IPS-18a (cell line): ENCODE results near the gene CSRP1.

Experiments
- H3K27ac ChIP-seq: one replicate; pipeline ENCODE4 v1.5.1; 2013; ENCODE audit warnings: low read length
- H3K27me3 ChIP-seq: one replicate; pipeline ENCODE4 v1.6.1; 2013; ENCODE audit warnings: mild to moderate bottlenecking, low read length; ENCODE audit not compliant: control insufficient read depth, insufficient read depth
- H3K36me3 ChIP-seq: one replicate; pipeline ENCODE4 v1.6.1; 2013; ENCODE audit warnings: low read depth, low read length; ENCODE audit not compliant: control insufficient read depth
- H3K4me1 ChIP-seq: one replicate; pipeline ENCODE4 v1.6.1; 2013; ENCODE audit warnings: low read depth, low read length; ENCODE audit not compliant: control insufficient read depth
- H3K4me3 ChIP-seq: one replicate; pipeline ENCODE4 v1.5.1; 2013; ENCODE audit warnings: low read length
- H3K9ac ChIP-seq: one replicate; pipeline ENCODE4 v1.6.1; 2013; ENCODE audit warnings: mild to moderate bottlenecking, low read length, moderate library complexity
- H3K9me3 ChIP-seq: one replicate; pipeline ENCODE4 v1.6.1; 2013; ENCODE audit warnings: low read depth, low read length; ENCODE audit not compliant: control insufficient read depth

CSRP1 gene

GRCh38 chr1:201518071-201518470, 11.1 kb upstream of the CSRP1 start:
- Histone ChIP-seq H3K27ac (no peak overlapping the region), H3K9ac (no peak overlapping the region)

DNA sequence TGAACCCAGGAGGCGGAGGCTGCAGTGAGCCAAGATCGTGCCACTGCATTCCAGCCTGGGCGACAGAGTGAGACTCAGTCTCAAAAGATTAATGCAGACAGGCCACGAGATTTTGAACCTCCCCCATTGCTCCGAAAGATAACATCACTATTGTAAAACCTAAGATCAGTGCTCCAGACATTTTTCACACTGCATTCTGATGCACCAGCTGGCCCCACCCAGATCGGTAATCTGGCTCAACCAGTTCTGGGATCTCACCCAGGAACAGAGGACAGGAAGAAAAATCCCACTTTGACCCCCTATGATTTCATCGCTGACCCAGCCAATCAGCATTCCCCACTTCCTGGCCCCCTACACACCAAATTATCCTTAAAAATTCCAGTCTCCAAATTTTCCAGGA, 10.7 kb upstream of the CSRP1 start:
- Histone ChIP-seq H3K9ac (no peak overlapping the region), H3K4me3 (no peak overlapping the region), H3K4me1 (peaks cover 3% of the 10 kb centered on the region), H3K27ac (no peak overlapping the region), H3K9me3 (no peaks in the 10 kb centered on the region), H3K36me3 (no peaks in the 10 kb centered on the region), H3K27me3 (no peaks in the 10 kb centered on the region)

More at GRCh38 chr1:201518071-201518470, 11.1 kb upstream of the CSRP1 start:
- no peaks in the 10 kb centered on the region for H3K4me1 ChIP-seq
- H3K27me3 ChIP-seq = no peaks in the 10 kb centered on the region
- H3K4me3 ChIP-seq = no peak overlapping the region
- no peaks in the 10 kb centered on the region for H3K36me3 ChIP-seq
- H3K9me3 ChIP-seq = no peaks in the 10 kb centered on the region

- Histone ChIP-seq H3K36me3 (no peaks in the 10 kb centered on the region), H3K9me3 (no peaks in the 10 kb centered on the region), H3K27ac (no peak overlapping the region), H3K27me3 (no peaks in the 10 kb centered on the region), H3K9ac (no peak overlapping the region), H3K4me3 (no peak overlapping the region), H3K4me1 (peaks cover 10% of the 10 kb centered on the region)
Measured at GRCh38 chr1:201516511-201517127, 9.7 kb upstream of the CSRP1 start.

DNA sequence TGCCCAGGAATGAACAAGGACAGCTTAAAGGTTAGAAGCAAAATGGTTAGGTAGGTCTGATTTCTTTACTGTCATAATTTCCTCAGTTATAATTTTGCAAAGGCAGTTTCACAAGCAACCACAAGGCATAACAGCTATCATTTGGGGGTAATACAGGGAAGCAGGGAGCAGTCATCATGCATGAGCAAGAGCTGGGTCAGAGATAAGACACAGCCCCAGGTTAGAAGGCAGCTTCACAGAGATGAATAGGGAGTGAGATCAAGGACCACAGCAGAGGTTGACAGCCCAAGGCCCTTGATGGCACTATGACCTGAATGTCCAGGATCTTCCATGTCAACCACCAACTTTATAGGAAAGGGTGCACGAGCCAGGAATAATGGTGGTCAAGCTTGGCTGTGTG, 9.0 kb upstream of the CSRP1 start:
- H3K4me3 ChIP-seq = no peak overlapping the region
- H3K9me3 ChIP-seq = no peaks in the 10 kb centered on the region
- peaks cover 11% of the 10 kb centered on the region for H3K4me1 ChIP-seq
- no peaks in the 10 kb centered on the region for H3K36me3 ChIP-seq
- H3K27me3 ChIP-seq = no peaks in the 10 kb centered on the region
- H3K27ac ChIP-seq = no peak overlapping the region
- H3K9ac ChIP-seq = no peak overlapping the region

- Histone ChIP-seq H3K36me3 (no peaks in the 10 kb centered on the region), H3K4me1 (peaks cover 11% of the 10 kb centered on the region), H3K27ac (no peak overlapping the region), H3K9me3 (no peaks in the 10 kb centered on the region), H3K27me3 (no peaks in the 10 kb centered on the region), H3K9ac (no peak overlapping the region), H3K4me3 (no peak overlapping the region)
Measured at GRCh38 chr1:201515062-201515750, 8.3 kb upstream of the CSRP1 start.

- H3K4me3 ChIP-seq = no peak overlapping the region
- H3K36me3 ChIP-seq = no peaks in the 10 kb centered on the region
- H3K9me3 ChIP-seq = no peaks in the 10 kb centered on the region
- H3K9ac ChIP-seq = no peak overlapping the region
- no peaks in the 10 kb centered on the region for H3K27me3 ChIP-seq
- H3K27ac ChIP-seq = no peak overlapping the region
- H3K4me1 ChIP-seq = peaks cover 11% of the 10 kb centered on the region
Measured at GRCh38 chr1:201514466-201514865, 7.5 kb upstream of the CSRP1 start.

DNA sequence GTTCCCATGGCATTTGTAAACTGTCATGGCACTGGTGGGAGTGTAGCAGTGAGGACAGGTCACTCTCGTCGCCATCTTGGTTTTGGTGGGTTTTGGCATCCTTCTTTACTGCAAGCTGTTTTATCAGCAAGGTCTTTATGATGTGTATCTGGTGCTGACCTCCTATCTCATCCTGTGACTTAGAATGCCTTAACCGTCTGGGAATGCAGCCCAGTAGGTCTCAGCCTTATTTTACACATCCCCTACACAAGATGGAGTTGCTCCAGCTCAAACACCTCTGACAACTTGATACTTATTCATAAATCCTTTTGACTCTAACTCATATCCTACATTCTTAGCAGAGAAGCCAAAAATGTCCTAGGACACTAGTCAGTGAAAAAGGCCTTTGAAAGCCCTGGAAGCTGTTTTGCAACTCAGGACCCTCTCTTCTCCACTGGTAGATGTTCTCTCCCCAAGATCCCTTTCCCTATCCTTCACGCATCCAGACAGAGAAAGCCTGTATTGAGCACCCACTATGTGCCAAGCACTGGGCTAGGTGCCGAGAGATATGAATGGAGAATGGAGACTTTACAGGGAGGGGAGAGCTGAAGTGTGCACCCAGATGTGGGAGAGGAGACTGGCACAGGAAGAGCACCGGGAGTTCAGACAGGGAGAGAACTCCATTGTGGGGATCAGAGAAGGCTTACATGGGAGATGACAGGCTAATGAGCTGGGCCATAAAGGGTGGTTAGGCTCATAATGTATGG, 6.7 kb upstream of the CSRP1 start:
- peaks cover 11% of the 10 kb centered on the region for H3K4me1 ChIP-seq

DNA sequence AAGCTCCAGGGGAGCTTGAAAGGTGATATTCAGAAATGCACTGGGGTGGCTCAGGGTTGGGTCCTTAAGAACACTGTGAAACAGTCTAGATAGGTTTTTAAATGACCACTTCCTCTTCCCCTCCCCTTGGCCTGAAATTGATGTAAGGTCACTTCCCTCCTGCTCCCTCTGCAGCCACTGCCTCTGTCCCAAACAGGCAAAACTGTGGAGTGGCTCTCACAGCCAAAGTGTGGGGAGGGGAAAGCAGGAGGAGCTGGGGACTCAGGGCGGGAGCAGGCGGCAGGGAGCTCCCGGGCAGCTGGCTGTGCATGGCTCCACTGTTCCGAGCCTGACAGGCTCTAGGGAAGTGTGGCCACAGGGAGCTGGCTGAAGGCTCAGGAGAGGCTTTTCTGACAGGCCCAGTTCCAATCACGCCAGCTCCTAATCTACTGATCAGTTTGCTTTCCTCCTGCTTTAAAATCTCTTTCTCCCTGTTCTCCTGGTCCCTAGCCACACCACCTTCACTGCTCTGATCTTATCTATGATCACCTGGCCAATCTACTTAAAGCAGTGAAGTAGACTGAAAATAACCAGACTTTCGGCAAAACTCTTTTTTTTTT, 5.1 kb upstream of the CSRP1 start:
- H3K4me1 ChIP-seq = peaks cover 11% of the 10 kb centered on the region
- H3K27ac ChIP-seq = no peak overlapping the region
- no peaks in the 10 kb centered on the region for H3K9me3 ChIP-seq
- H3K27me3 ChIP-seq = no peaks in the 10 kb centered on the region
- H3K4me3 ChIP-seq = no peak overlapping the region
- no peaks in the 10 kb centered on the region for H3K36me3 ChIP-seq
- H3K9ac ChIP-seq = no peak overlapping the region

More for the DNA sequence above, 6.7 kb upstream of the CSRP1 start:
- H3K27me3 ChIP-seq = no peaks in the 10 kb centered on the region
- H3K27ac ChIP-seq = no peak overlapping the region
- no peak overlapping the region for H3K9ac ChIP-seq
- H3K4me3 ChIP-seq = no peak overlapping the region
- H3K9me3 ChIP-seq = no peaks in the 10 kb centered on the region
- no peaks in the 10 kb centered on the region for H3K36me3 ChIP-seq

DNA sequence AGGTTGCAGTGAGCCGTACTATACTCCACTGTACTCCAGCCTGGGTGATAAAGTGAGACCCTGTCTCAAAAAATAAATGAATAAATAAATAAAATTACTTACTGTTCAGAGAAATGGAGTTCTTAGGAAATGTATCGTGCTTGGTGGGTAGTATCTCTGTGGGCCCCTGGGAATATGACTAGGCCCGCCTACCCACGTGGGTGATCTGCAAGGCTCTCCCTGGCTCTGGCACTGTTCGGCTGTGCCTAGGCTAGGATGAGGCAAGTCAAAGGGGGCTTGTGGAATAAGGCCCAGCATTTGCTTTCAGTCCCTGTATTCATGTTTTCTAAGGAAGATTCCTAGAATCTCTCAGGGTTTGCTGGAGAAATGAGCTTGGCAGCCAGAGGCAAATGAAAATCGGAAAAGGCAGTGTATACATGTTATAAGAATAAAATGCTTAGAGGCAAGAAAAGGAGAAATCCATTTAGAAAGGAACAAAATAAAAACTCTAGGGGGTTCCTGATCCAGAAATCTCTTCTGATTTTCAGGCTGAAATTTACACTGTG, 4.5 kb upstream of the CSRP1 start:
- H3K27me3 ChIP-seq = no peaks in the 10 kb centered on the region
- peaks cover 11% of the 10 kb centered on the region for H3K4me1 ChIP-seq
- H3K27ac ChIP-seq = no peak overlapping the region
- H3K9ac ChIP-seq = no peak overlapping the region
- no peak overlapping the region for H3K4me3 ChIP-seq
- no peaks in the 10 kb centered on the region for H3K9me3 ChIP-seq
- no peaks in the 10 kb centered on the region for H3K36me3 ChIP-seq

GRCh38 chr1:201510734-201511133, 3.8 kb upstream of the CSRP1 start:
- Histone ChIP-seq H3K27me3 (no peaks in the 10 kb centered on the region), H3K27ac (no peak overlapping the region), H3K4me1 (peaks cover 13% of the 10 kb centered on the region), H3K4me3 (no peak overlapping the region), H3K9ac (no peak overlapping the region), H3K9me3 (no peaks in the 10 kb centered on the region), H3K36me3 (no peaks in the 10 kb centered on the region)

DNA sequence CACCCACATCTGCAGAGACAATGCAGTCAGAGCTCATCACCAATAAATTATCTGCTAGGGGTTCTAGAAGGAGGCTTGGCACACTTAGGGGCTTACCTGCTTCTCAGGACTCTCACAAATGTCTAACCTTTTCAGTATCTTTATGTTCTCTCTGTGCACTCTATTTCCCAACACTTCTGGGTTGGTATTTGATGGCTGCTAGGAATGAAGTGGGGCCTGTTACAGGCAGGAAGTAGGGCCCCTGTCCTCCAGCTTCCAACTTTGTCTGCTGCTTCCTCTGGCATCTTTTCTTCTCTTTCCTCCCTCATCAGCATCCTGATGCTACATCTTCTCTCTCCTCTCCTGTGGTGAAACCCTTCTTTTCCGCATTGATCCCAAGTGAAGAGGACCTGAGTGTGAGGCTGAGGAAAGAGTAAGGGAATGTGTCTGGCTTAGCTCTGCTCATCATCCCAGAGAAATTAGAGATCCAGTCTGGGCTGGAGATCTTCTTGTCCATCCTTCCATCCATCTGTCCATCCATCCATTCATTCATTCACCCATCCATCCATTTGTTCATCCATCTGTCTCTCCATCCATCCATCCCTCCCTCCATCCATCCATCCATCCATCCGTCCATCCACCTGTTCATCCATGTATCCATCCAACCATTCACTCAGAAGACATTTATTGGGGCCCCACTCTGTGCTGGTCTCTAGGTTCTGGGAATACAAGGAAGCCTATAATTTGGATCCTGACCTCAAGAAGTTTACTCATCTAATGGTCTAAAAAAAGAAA, 2.9 kb upstream of the CSRP1 start:
- H3K27ac ChIP-seq = no peak overlapping the region
- peaks cover 14% of the 10 kb centered on the region for H3K4me1 ChIP-seq
- H3K9me3 ChIP-seq = no peaks in the 10 kb centered on the region
- no peak overlapping the region for H3K4me3 ChIP-seq
- H3K36me3 ChIP-seq = no peaks in the 10 kb centered on the region
- H3K27me3 ChIP-seq = no peaks in the 10 kb centered on the region
- no peak overlapping the region for H3K9ac ChIP-seq
